ENCODE measurements around the gene LZTS3. TPM values are rescaled to one million over a fixed set of nuclear protein-coding genes. Genes with fewer than 3 reads are reported as not detected.

Gene LZTS3
- polyA plus RNA-seq, 2 of the 4 experiments (the other 2 are of a cell fraction) = 3.8 TPM

DNA sequence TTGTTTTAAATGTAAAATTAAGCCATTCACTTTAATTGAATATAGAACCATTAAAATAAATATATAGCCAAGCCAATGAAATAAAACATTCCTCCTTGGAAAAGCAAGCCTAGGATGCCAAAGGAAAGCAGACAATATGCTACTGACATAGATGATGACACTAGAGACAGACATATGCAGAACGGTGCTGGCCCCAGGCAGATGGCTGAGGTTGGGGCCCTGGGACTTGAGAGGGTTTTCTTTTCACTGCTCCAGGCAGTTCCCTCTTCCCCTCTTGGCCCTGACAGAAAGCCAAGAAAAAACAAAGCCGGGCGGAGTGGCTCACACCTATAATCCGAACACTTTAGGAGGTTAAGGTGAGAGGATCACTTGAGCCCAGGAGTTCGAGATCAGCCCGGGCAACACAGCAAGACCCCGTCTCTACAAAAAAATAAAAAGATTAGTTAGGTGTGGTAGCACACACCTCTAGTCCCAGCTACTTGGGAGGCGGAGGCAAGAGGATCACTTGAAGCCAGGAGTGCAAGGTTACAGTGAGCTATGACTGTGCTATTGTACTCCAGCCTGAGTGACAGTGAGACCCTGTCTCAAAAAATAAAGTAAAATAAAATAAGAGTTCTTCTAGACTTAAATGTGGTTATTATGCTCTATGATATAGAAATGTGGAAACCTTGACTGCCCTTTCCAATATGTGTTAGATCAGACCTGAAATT, 44.9 kb downstream of the LZTS3 start:
- POLR2A ChIA-PET = no interaction called here
- ATAC-seq (peak in 1 of 2 experiments; percentile 33; a peak in 4 of 6 replicates), FAIRE-seq (no peak), DNase-seq (ENCODE audit: low read depth in 1 of 2, low spot score in 1 of 2) (no peak)
- TF ChIP-seq HEYL (CRISPR knock-in tag; IDR thresholded peaks at IDR 0.05) (no peak), RARB (CRISPR knock-in tag; IDR thresholded peaks at IDR 0.05) (no peak), JUNB (IDR thresholded peaks at IDR 0.05) (no peak), FOSL2 (IDR thresholded peaks at IDR 0.05) (no peak), FOSL2 (CRISPR knock-in tag; IDR thresholded peaks at IDR 0.05) (no peak), TP53 (CRISPR knock-in tag; IDR thresholded peaks at IDR 0.05) (no peak), PHF8 (IDR thresholded peaks at IDR 0.05; ENCODE audit: borderline replicate concordance, low read depth) (no peak), MAZ (IDR thresholded peaks at IDR 0.05; ENCODE audit: borderline replicate concordance, low read depth, low read length) (no peak), FOXS1 (CRISPR knock-in tag; IDR thresholded peaks at IDR 0.05) (no peak), ZFP36 (IDR thresholded peaks at IDR 0.05; ENCODE audit: borderline replicate concordance, partially characterized antibody) (no peak), NPAS2 (CRISPR knock-in tag; IDR thresholded peaks at IDR 0.05; ENCODE audit: borderline replicate concordance) (no peak), RAD21 (conservative IDR thresholded peaks at IDR 0.05 in 1 of 2, IDR thresholded peaks at IDR 0.05 in 1 of 2) (no peak), SMC3 (IDR thresholded peaks at IDR 0.05) (no peak), MAFK (IDR thresholded peaks at IDR 0.05; ENCODE audit: partially characterized antibody) (no peak), FOSB (CRISPR knock-in tag; IDR thresholded peaks at IDR 0.05) (no peak)
- TF ChIP-seq, protein P1, sequence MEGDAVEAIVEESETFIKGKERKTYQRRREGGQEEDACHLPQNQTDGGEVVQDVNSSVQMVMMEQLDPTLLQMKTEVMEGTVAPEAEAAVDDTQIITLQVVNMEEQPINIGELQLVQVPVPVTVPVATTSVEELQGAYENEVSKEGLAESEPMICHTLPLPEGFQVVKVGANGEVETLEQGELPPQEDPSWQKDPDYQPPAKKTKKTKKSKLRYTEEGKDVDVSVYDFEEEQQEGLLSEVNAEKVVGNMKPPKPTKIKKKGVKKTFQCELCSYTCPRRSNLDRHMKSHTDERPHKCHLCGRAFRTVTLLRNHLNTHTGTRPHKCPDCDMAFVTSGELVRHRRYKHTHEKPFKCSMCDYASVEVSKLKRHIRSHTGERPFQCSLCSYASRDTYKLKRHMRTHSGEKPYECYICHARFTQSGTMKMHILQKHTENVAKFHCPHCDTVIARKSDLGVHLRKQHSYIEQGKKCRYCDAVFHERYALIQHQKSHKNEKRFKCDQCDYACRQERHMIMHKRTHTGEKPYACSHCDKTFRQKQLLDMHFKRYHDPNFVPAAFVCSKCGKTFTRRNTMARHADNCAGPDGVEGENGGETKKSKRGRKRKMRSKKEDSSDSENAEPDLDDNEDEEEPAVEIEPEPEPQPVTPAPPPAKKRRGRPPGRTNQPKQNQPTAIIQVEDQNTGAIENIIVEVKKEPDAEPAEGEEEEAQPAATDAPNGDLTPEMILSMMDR (IDR thresholded peaks at IDR 0.05) = no peak
- peak overlapping the region; percentile 83 to 88; a peak in 5 of 6 replicates for H3K27ac ChIP-seq
- no peak overlapping the region for H3K4me3 ChIP-seq
- 80% methylated on average over 8 of the region's 8 CpGs for WGBS (ENCODE audit: missing lambda C conversion rate)
- CTCF ChIA-PET = interaction anchor here (0.7 to 1.5 kb wide), 6 partner anchors 8 to 484 kb away, joined by 3 to 4 read pairs (median 3); no protein-coding TSS in a partner anchor
- peaks cover 63% of the 10 kb centered on the region for H3K4me1 ChIP-seq
- H3K9me3 ChIP-seq = 0 out of 3 replicates have a peak, but pooled peaks cover 3% of the 10 kb centered on the region
- no peak overlapping the region for H3K4me2 ChIP-seq

DNA sequence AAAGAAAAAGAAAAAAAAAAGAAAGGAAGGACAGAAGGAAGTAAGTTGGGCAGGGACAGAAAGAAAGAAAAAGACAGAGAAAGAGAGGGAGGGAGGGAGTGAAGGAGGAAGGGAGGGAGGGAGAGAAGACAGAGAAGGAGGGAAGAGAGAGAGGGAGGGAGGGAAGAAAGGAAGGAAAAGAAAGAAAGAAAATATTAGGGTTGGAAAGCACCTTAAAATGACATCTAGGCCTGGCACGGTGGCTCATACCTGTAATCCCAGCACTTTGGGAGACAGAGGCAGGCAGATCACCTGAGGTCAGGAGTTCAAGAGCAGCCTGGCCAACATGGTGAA, 46.9 kb downstream of the LZTS3 start:
- no peak for DNase-seq (ENCODE audit: low read depth in 1 of 2, low spot score in 1 of 2)
- 45% methylated on average over 1 of the region's 1 CpG for WGBS (ENCODE audit: missing lambda C conversion rate)
- no peak overlapping the region for H3K4me3 ChIP-seq
- ATAC-seq = peak; percentile 48 to 63; a peak in 3 of 6 replicates
- FAIRE-seq = no peak
- TF ChIP-seq POLR2A (IDR thresholded peaks at IDR 0.05; ENCODE audit: low read length) (no peak), HEYL (CRISPR knock-in tag; IDR thresholded peaks at IDR 0.05) (no peak), BHLHE40 (IDR thresholded peaks at IDR 0.05; ENCODE audit: low read depth, low read length) (no peak), MYC (IDR thresholded peaks at IDR 0.05; ENCODE audit: borderline replicate concordance, low read length) (no peak), USF2 (IDR thresholded peaks at IDR 0.05) (no peak), CHD4 (IDR thresholded peaks at IDR 0.05; ENCODE audit: borderline replicate concordance) (no peak), FOSB (CRISPR knock-in tag; IDR thresholded peaks at IDR 0.05) (no peak), JUNB (IDR thresholded peaks at IDR 0.05) (no peak), HOXB13 (CRISPR knock-in tag; IDR thresholded peaks at IDR 0.05; ENCODE audit: low read depth) (no peak), POLR2AphosphoS2 (conservative IDR thresholded peaks at IDR 0.05; ENCODE audit: low read length) (no peak), EHF (CRISPR knock-in tag; IDR thresholded peaks at IDR 0.05) (no peak), HDAC2 (IDR thresholded peaks at IDR 0.05) (no peak), TP53 (CRISPR knock-in tag; IDR thresholded peaks at IDR 0.05) (no peak)
- ChIA-PET POLR2A (interaction anchor here (1.0 kb wide), 1 partner anchor 9 kb away, joined by 3 read pairs; no protein-coding TSS in a partner anchor), CTCF (no interaction called here)
- H3K27ac ChIP-seq = peak overlapping the region; percentile 83 to 88
- peaks cover 68% of the 10 kb centered on the region for H3K4me1 ChIP-seq
- peaks cover 7% of the 10 kb centered on the region; the same call in 1 of the 3 replicates for H3K9me3 ChIP-seq
- H3K4me2 ChIP-seq = peak overlapping the region; percentile 61

All from A549 (cell line).